ENCODE results near the gene CCDC149.

Gene CCDC149

DNA sequence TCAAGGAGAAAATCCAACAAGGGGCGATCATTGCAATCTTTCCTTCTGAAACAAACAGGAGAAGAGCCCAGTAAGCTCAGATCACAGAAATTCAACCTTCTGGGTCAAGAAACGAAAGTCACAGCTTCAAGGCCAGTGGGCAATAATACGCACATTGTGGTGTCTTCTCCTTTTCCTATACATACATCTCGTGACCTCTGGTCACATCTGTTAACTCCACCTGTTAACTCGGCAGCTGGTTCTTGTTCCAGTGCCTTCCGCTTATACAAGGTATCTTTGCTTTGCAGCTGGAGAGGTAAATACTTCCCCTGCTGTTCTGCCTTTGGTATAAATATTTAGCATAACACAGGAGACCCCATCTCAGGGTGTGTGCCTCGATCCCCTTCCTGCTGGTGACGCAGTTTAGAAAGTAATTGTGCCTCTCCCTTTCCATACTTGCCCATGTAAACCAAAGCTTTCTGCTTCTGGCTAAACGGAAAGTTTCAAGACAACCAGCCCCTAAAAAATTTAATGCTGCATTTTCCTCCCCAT, 45.0 kb downstream of the CCDC149 start:
- H3K9ac ChIP-seq (ENCODE audit: insufficient read length): no peak overlapping the region
- H3K9me3 ChIP-seq (ENCODE audit: low read depth, low read length): no peaks in the 10 kb centered on the region
- TF ChIP-seq FOXP2 (optimal IDR thresholded peaks at IDR 0.05; ENCODE audit: control extremely low read depth, extremely low read length, insufficient read depth): no peak
- no peak for TF ChIP-seq EZH2 (IDR thresholded peaks at IDR 0.05)
- no peak for TF ChIP-seq POLR2AphosphoS5 (IDR thresholded peaks at IDR 0.05; ENCODE audit: borderline replicate concordance, low read depth, low read length)
- no peak for DNase-seq (ENCODE audit: low read depth, low spot score)
- H3K36me3 ChIP-seq (ENCODE audit: insufficient read depth, low read length): no peaks in the 10 kb centered on the region
- H3K27ac ChIP-seq: no peak overlapping the region
- no peak overlapping the region for H3K4me3 ChIP-seq

DNA sequence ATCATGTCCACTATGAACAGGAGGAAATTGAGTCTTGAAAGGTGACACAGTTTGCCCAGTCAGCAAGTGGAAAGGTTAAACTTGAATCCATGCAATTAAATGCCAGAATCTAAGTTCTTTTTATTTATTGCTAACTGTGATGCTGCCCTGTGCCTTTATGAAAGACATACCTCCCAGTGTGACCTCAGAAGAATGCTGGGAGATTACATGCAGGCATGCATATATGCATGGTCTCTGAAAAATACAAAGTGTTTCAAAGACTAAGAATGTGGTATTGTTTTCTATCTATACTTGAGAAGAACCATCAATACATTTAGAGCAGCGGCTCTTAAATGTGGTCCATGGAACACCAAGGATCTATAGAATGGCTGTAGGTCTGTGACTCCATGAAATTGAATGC, 45.6 kb downstream of the CCDC149 start:
- Histone ChIP-seq H3K27ac (no peak overlapping the region), H3K9me3 (ENCODE audit: low read depth, low read length) (no peaks in the 10 kb centered on the region), H3K4me3 (no peak overlapping the region), H3K36me3 (ENCODE audit: insufficient read depth, low read length) (no peaks in the 10 kb centered on the region), H3K9ac (ENCODE audit: insufficient read length) (no peak overlapping the region)
- DNase-seq (ENCODE audit: low read depth, low spot score): no peak
- TF ChIP-seq FOXP2 (optimal IDR thresholded peaks at IDR 0.05; ENCODE audit: control extremely low read depth, extremely low read length, insufficient read depth) (no peak), EZH2 (IDR thresholded peaks at IDR 0.05) (no peak), POLR2AphosphoS5 (IDR thresholded peaks at IDR 0.05; ENCODE audit: borderline replicate concordance, low read depth, low read length) (no peak)

DNA sequence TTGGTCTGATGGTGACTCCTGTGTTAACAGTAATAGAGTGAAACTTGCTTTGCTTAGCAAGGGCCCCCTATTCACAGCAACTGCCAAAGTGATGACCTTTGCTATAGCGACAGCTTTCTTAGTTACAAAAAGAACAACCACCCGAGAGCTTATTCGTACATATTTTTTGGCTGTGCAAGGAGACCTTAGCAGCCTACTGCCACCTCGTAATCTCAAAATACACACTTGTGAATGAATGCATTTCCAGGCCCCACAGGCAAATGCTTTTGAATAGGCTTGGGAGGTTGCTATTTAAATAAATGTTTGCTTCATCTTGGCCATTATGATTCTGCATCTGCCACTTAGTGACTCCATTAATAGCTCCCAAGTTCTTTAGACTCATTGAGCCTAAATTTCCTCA, 47.4 kb downstream of the CCDC149 start:
- no peak overlapping the region for H3K27ac ChIP-seq
- DNase-seq (ENCODE audit: low read depth, low spot score): no peak
- H3K36me3 ChIP-seq (ENCODE audit: insufficient read depth, low read length): no peaks in the 10 kb centered on the region
- TF ChIP-seq FOXP2 (optimal IDR thresholded peaks at IDR 0.05; ENCODE audit: control extremely low read depth, extremely low read length, insufficient read depth) (no peak), EZH2 (IDR thresholded peaks at IDR 0.05) (no peak), POLR2AphosphoS5 (IDR thresholded peaks at IDR 0.05; ENCODE audit: borderline replicate concordance, low read depth, low read length) (no peak)
- no peak overlapping the region for H3K9ac ChIP-seq (ENCODE audit: insufficient read length)
- no peaks in the 10 kb centered on the region for H3K9me3 ChIP-seq (ENCODE audit: low read depth, low read length)
- no peak overlapping the region for H3K4me3 ChIP-seq

DNA sequence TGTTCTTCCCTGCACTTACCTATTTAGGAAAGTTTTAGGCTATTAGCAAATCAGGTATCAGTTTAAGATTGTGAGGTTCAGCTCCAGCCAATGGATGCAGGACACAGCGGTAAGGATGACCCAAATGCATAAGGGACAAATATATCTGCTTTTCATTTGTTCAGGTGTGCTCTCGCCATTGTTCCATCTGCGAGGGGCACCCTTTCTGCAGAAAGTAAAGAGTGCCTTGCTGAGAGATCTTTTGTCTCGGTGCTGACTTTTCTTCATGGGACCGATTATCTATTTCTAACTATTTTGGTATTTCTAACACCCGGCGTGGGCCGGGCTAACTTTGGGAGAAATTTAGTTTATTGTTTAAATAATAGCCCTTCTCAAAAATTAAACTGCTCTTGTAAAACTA, 49.0 kb downstream of the CCDC149 start:
- no peaks in the 10 kb centered on the region for H3K9me3 ChIP-seq (ENCODE audit: low read depth, low read length)
- no peak overlapping the region for H3K9ac ChIP-seq (ENCODE audit: insufficient read length)
- no peak overlapping the region for H3K27ac ChIP-seq
- H3K4me3 ChIP-seq: no peak overlapping the region
- no peaks in the 10 kb centered on the region for H3K36me3 ChIP-seq (ENCODE audit: insufficient read depth, low read length)
- TF ChIP-seq POLR2AphosphoS5 (IDR thresholded peaks at IDR 0.05; ENCODE audit: borderline replicate concordance, low read depth, low read length) (no peak), EZH2 (IDR thresholded peaks at IDR 0.05) (no peak), FOXP2 (optimal IDR thresholded peaks at IDR 0.05; ENCODE audit: control extremely low read depth, extremely low read length, insufficient read depth) (no peak)
- DNase-seq (ENCODE audit: low read depth, low spot score): no peak

DNA sequence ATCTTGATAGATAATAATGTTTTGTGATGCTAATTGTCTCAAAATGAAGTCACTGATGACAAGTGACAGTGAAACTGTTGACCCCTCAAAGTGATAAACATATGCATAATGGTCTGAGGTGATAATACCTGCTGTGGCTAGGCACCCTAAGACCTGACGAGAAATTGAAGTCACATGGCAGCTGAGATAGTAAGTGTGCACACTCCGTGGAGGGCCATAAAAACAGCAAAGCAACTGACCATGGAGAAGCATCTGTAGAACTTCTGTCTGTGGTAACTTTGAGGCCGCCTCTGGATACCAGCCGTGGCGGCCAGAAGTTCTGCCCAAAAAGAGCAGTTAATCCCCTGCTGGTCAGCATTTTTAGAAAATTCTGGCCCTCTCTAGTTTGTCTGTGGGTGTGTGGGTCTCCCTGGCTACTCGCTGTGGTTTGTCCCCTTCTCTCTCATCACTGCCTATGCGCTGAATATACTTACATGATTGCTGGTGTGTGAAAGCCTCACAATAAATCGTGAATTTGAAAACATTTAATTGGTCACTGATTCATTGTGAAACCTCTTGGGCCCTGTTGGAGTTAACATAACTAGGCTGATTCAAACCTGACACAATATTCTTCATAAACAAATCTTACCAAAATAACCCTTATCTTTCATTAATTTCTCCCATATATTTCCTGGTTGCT, 50.6 kb downstream of the CCDC149 start:
- no peak for DNase-seq (ENCODE audit: low read depth, low spot score)

DNA sequence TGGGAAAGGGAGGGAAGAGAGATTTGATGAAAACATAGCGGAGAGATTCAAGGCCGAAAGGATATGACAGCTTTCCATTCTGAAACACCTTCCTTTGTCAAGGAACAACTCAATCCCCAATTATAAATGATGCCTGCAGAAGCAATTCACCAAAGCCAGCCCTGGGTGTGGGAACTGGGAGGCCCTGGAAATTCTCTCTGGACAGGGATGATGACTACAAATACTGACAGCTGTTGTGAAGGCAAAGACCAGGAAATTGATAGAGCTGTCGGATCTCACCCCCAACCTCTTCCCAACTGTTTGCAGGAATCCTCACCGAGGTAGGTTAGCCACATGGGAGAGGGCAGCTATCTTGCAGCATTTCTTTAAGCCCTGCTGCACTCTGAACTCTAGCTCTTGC, 54.3 kb downstream of the CCDC149 start:
- H3K36me3 ChIP-seq (ENCODE audit: insufficient read depth, low read length): no peaks in the 10 kb centered on the region
- H3K9ac ChIP-seq (ENCODE audit: insufficient read length): no peak overlapping the region
- no peak for DNase-seq (ENCODE audit: low read depth, low spot score)
- no peak overlapping the region for H3K4me3 ChIP-seq
- no peaks in the 10 kb centered on the region for H3K9me3 ChIP-seq (ENCODE audit: low read depth, low read length)
- no peak overlapping the region for H3K27ac ChIP-seq
- no peak for TF ChIP-seq FOXP2 (optimal IDR thresholded peaks at IDR 0.05; ENCODE audit: control extremely low read depth, extremely low read length, insufficient read depth)
- TF ChIP-seq EZH2 (IDR thresholded peaks at IDR 0.05): no peak
- no peak for TF ChIP-seq POLR2AphosphoS5 (IDR thresholded peaks at IDR 0.05; ENCODE audit: borderline replicate concordance, low read depth, low read length)

More for the DNA sequence above, 50.6 kb downstream of the CCDC149 start:
- Histone ChIP-seq H3K27ac (no peak overlapping the region), H3K9ac (ENCODE audit: insufficient read length) (no peak overlapping the region), H3K9me3 (ENCODE audit: low read depth, low read length) (no peaks in the 10 kb centered on the region), H3K36me3 (ENCODE audit: insufficient read depth, low read length) (no peaks in the 10 kb centered on the region), H3K4me3 (no peak overlapping the region)
- TF ChIP-seq EZH2 (IDR thresholded peaks at IDR 0.05): no peak
- TF ChIP-seq POLR2AphosphoS5 (IDR thresholded peaks at IDR 0.05; ENCODE audit: borderline replicate concordance, low read depth, low read length): no peak
- TF ChIP-seq FOXP2 (optimal IDR thresholded peaks at IDR 0.05; ENCODE audit: control extremely low read depth, extremely low read length, insufficient read depth): no peak

DNA sequence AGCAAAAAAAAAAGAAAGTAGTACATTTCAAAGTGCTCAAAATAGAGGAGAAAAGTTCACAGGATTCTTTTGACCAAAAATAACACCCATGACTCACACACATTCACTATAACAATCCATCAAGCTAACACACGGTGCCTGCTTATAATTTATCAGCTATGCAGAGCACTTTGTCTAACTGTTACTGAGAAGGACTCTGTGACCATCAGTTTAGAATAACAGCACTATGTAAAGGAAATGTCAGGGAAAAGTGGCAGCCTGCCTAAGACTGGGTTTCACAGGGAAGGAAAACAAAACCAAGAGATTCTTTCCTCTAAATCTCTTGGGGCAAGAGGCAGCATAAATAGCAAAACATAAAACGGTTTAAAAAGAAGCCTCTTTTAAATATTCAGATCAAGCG, 54.8 kb downstream of the CCDC149 start:
- TF ChIP-seq FOXP2 (optimal IDR thresholded peaks at IDR 0.05; ENCODE audit: control extremely low read depth, extremely low read length, insufficient read depth) (no peak), EZH2 (IDR thresholded peaks at IDR 0.05) (no peak), POLR2AphosphoS5 (IDR thresholded peaks at IDR 0.05; ENCODE audit: borderline replicate concordance, low read depth, low read length) (no peak)
- Histone ChIP-seq H3K9me3 (ENCODE audit: low read depth, low read length) (no peaks in the 10 kb centered on the region), H3K9ac (ENCODE audit: insufficient read length) (no peak overlapping the region), H3K36me3 (ENCODE audit: insufficient read depth, low read length) (no peaks in the 10 kb centered on the region), H3K27ac (no peak overlapping the region), H3K4me3 (no peak overlapping the region)
- no peak for DNase-seq (ENCODE audit: low read depth, low spot score)

DNA sequence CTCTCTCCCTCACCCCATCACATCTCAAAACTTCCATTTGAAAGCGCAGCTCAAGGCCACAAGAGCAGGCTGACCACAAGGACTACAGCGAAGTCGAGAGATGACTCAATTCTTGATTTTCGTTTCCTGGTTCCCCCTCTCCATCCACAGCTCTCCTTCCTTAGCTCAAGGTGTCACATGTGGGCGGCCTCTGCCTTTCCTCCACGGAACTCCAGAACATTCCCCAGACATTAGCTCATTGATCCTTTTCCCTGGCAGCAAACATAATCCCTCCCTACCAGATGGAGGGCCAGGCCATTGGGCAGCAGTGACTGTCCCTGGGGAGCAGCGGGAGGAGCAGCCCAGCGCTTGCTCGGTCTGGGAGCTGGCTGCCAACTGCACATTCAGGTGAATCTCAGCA, 56.3 kb downstream of the CCDC149 start:
- Histone ChIP-seq H3K9me3 (ENCODE audit: low read depth, low read length) (no peaks in the 10 kb centered on the region), H3K9ac (ENCODE audit: insufficient read length) (no peak overlapping the region)

More for the DNA sequence above, 56.3 kb downstream of the CCDC149 start:
- H3K4me3 ChIP-seq: no peak overlapping the region
- H3K36me3 ChIP-seq (ENCODE audit: insufficient read depth, low read length): no peaks in the 10 kb centered on the region
- no peak for DNase-seq (ENCODE audit: low read depth, low spot score)
- no peak overlapping the region for H3K27ac ChIP-seq
- TF ChIP-seq EZH2 (IDR thresholded peaks at IDR 0.05): no peak
- no peak for TF ChIP-seq FOXP2 (optimal IDR thresholded peaks at IDR 0.05; ENCODE audit: control extremely low read depth, extremely low read length, insufficient read depth)
- TF ChIP-seq POLR2AphosphoS5 (IDR thresholded peaks at IDR 0.05; ENCODE audit: borderline replicate concordance, low read depth, low read length): no peak

Data from SK-N-MC (cell line).